H1 (cell line): ENCODE data around the gene KIDINS220. TPM values are rescaled to one million over a fixed set of nuclear protein-coding genes. Genes with fewer than 3 reads are reported as not detected.

Source experiments
- CTCF ChIA-PET: fragments of 300-600 bp; sonication (Branson Sonifier 250); formaldehyde crosslinking; loops from one replicate; lab custom pipeline; 2021; ENCODE audit not compliant: partially characterized antibody; lab: Charles Lee
- POLR2A ChIA-PET: fragments of 300-600 bp; sonication (Branson Sonifier 250); formaldehyde crosslinking; loops from one replicate; lab custom pipeline; 2021; ENCODE audit warnings: inconsistent platforms; ENCODE audit not compliant: partially characterized antibody; lab: Charles Lee
- DNase-seq, 2 experiments: peaks; one replicate each; pipeline versions ENCODE4 v3.0.0 to v3.0.0-alpha.2; 2010 to 2022; ENCODE audit warnings: low spot score in 2 of 2, low read depth in 1 of 2, mixed read lengths in 1 of 2
- FAIRE-seq: peaks from 2 replicates; lab custom pipeline; 2011; peaks lifted over from hg19 to GRCh38; lab: Jason Lieb, UNC
- H2AFZ ChIP-seq: 2 replicates; pipeline ENCODE4 v1.8.1; 2012; ENCODE audit warnings: low read length, inconsistent platforms
- H2AK5ac ChIP-seq: 2 replicates; pipeline ENCODE4 v1.6.1; 2013; ENCODE audit warnings: low read depth, low read length
- H2BK120ac ChIP-seq: replicated peaks from 2 replicates; pipeline ENCODE3; 2013; ENCODE audit warnings: low read depth, low read length, inconsistent platforms
- H2BK12ac ChIP-seq: 2 replicates; pipeline ENCODE4 v1.6.1; 2013; ENCODE audit warnings: low read depth, low read length
- H2BK15ac ChIP-seq: 2 replicates; pipeline ENCODE4 v1.6.1; 2013; ENCODE audit warnings: low read length
- H2BK20ac ChIP-seq: 2 replicates; pipeline ENCODE4 v1.6.1; 2013; ENCODE audit warnings: low read length
- H2BK5ac ChIP-seq: 2 replicates; pipeline ENCODE4 v1.6.1; 2013; ENCODE audit warnings: low read depth, low read length
- H3K14ac ChIP-seq: 2 replicates; pipeline ENCODE4 v1.6.1; 2013; ENCODE audit warnings: inconsistent platforms; ENCODE audit not compliant: insufficient read length
- H3K18ac ChIP-seq: 2 replicates; pipeline ENCODE4 v1.6.1; 2013; ENCODE audit warnings: low read length; ENCODE audit errors: extremely low read depth
- H3K23ac ChIP-seq: 2 replicates; pipeline ENCODE4 v1.6.1; 2013; ENCODE audit warnings: inconsistent platforms; ENCODE audit not compliant: insufficient read length
- H3K23me2 ChIP-seq: 2 replicates; pipeline ENCODE4 v1.6.1; 2013; ENCODE audit warnings: low read depth, low read length
- H3K27ac ChIP-seq: 2 replicates; pipeline ENCODE4 v1.6.1; 2011; ENCODE audit warnings: low read depth, low read length, inconsistent platforms
- H3K27me3 ChIP-seq, 4 experiments: replicated peaks in 1 of 4; 1 replicate in 1 of 4; 2 replicates in 3 of 4; pipeline versions ENCODE4 v1.6.1 to v1.8.1; 2011 to 2013; ENCODE audit warnings: low read length in 3 of 4, mild to moderate bottlenecking in 3 of 4, inconsistent platforms in 2 of 4, mixed read lengths in 2 of 4, moderate library complexity in 1 of 4; ENCODE audit not compliant: control insufficient read depth in 3 of 4, insufficient read depth in 3 of 4; ENCODE audit errors: extremely low read depth in 1 of 4
- H3K36me3 ChIP-seq, 4 experiments: 2 replicates each; pipeline versions ENCODE4 v1.6.1 to v1.8.1; 2011 to 2013; ENCODE audit warnings: mild to moderate bottlenecking in 4 of 4, low read length in 3 of 4, moderate library complexity in 2 of 4, control low read depth in 1 of 4, inconsistent platforms in 1 of 4; ENCODE audit not compliant: insufficient read depth in 4 of 4, control insufficient read depth in 2 of 4
- H3K4ac ChIP-seq: replicated peaks from 2 replicates; pipeline ENCODE3; 2013; ENCODE audit warnings: low read length, low read depth, mixed read lengths, inconsistent platforms; ENCODE audit not compliant: insufficient read length
- H3K4me1 ChIP-seq, 4 experiments: replicated peaks in 1 of 4; 1 replicate in 1 of 4; 2 replicates in 3 of 4; pipeline versions ENCODE4 v1.6.1 to v1.8.1; 2011 to 2013; ENCODE audit warnings: low read length in 3 of 4, inconsistent platforms in 2 of 4, mixed read lengths in 1 of 4; ENCODE audit not compliant: insufficient read depth in 4 of 4, control insufficient read depth in 3 of 4
- H3K4me2 ChIP-seq, 2 experiments: 2 replicates each; pipeline versions ENCODE4 v1.6.1 to v1.8.1; 2011 to 2013; ENCODE audit warnings: low read depth in 2 of 2, low read length in 2 of 2, control low read depth in 1 of 2, inconsistent platforms in 1 of 2, mild to moderate bottlenecking in 1 of 2; ENCODE audit not compliant: insufficient read depth in 1 of 2
- H3K4me3 ChIP-seq, 4 experiments: fragments of 200-600, 300-600 bp in 1 of 4; sonication (generic), shearing (Covaris generic), sonication (Bioruptor Twin) in 1 of 4; 2 replicates each; pipeline versions ENCODE4 v1.5.1 to v1.8.1; 2011 to 2016; ENCODE audit warnings: low read length in 4 of 4, low read depth in 3 of 4, control low read depth in 2 of 4, inconsistent platforms in 2 of 4, mild to moderate bottlenecking in 2 of 4, mixed read lengths in 1 of 4, moderate library complexity in 1 of 4; ENCODE audit not compliant: insufficient read depth in 2 of 4; ENCODE audit errors: extremely low read depth in 1 of 4
- H3K56ac ChIP-seq: replicated peaks from 2 replicates; pipeline ENCODE3; 2013; ENCODE audit warnings: low read depth, mild to moderate bottlenecking, mixed read lengths, low read length, inconsistent platforms; ENCODE audit not compliant: insufficient read length
- H3K79me1 ChIP-seq: 2 replicates; pipeline ENCODE4 v1.6.1; 2013; ENCODE audit warnings: low read depth, low read length, control low read depth
- H3K79me2 ChIP-seq, 2 experiments: 2 replicates each; pipeline versions ENCODE4 v1.6.1 to v1.8.1; 2012 to 2013; ENCODE audit warnings: low read length in 2 of 2, mild to moderate bottlenecking in 2 of 2, inconsistent platforms in 1 of 2; ENCODE audit not compliant: insufficient read depth in 2 of 2, control insufficient read depth in 1 of 2
- H3K9ac ChIP-seq, 4 experiments: replicated peaks in 1 of 4; 1 replicate in 1 of 4; 2 replicates in 3 of 4; pipeline versions ENCODE4 v1.6.1 to v1.8.1; 2011 to 2013; ENCODE audit warnings: low read depth in 3 of 4, low read length in 3 of 4, control low read depth in 2 of 4, mild to moderate bottlenecking in 2 of 4, moderate library complexity in 2 of 4, inconsistent platforms in 1 of 4; ENCODE audit errors: extremely low read depth in 1 of 4
- H3K9me3 ChIP-seq, 2 experiments: 2 replicates each; pipeline versions ENCODE4 v1.6.1 to v1.8.1; 2012 to 2013; ENCODE audit warnings: mild to moderate bottlenecking in 2 of 2, moderate library complexity in 2 of 2, control low read depth in 1 of 2, inconsistent platforms in 1 of 2, low read depth in 1 of 2, low read length in 1 of 2, mixed read lengths in 1 of 2; ENCODE audit not compliant: insufficient read depth in 2 of 2
- H4K20me1 ChIP-seq, 2 experiments: replicated peaks in 1 of 2; 2 replicates each; pipeline versions ENCODE3 to v1.8.1; 2011 to 2013; ENCODE audit warnings: inconsistent platforms in 2 of 2, low read length in 2 of 2, mild to moderate bottlenecking in 1 of 2; ENCODE audit not compliant: insufficient read depth in 2 of 2, control insufficient read depth in 1 of 2
- H4K5ac ChIP-seq: 2 replicates; pipeline ENCODE4 v1.6.1; 2013; ENCODE audit warnings: low read length, low read depth, mixed read lengths, inconsistent platforms; ENCODE audit not compliant: insufficient read length
- H4K8ac ChIP-seq: 2 replicates; pipeline ENCODE4 v1.8.0; 2013; ENCODE audit warnings: mild to moderate bottlenecking, moderate library complexity, low read length, inconsistent platforms; ENCODE audit not compliant: insufficient read depth; ENCODE audit errors: extremely low read depth
- H4K91ac ChIP-seq: replicated peaks from 2 replicates; pipeline ENCODE3; 2013; ENCODE audit warnings: low read length, mixed read lengths, inconsistent platforms; ENCODE audit not compliant: insufficient read length
- CBX8 ChIP-seq: fragments of 300-800, 300-1000 bp; sonication (generic); IDR thresholded peaks from 2 replicates; pipeline ENCODE4 v1.7.1; 2016; ENCODE audit warnings: low read depth, low read length, borderline replicate concordance
- CHD2 ChIP-seq: IDR thresholded peaks from 2 replicates; pipeline ENCODE4 v1.6.1; 2012; ENCODE audit warnings: low read length, improper control_type of control experiment
- JUN ChIP-seq: IDR thresholded peaks from 2 replicates; pipeline ENCODE4 v1.6.1; 2011; ENCODE audit warnings: low read depth, mild to moderate bottlenecking, improper control_type of control experiment, low read length
- POLR2AphosphoS5 ChIP-seq: IDR thresholded peaks from 2 replicates; pipeline ENCODE4 v1.6.1; 2011; ENCODE audit warnings: low read depth, low read length
- SIN3A ChIP-seq, 2 experiments: IDR thresholded peaks in 1 of 2; conservative IDR thresholded peaks in 1 of 2; 2 replicates each; pipeline ENCODE4 v1.6.1; 2011 to 2012; ENCODE audit warnings: low read length in 2 of 2, improper control_type of control experiment in 1 of 2, low read depth in 1 of 2, mild to moderate bottlenecking in 1 of 2
- TAF7 ChIP-seq: optimal IDR thresholded peaks from 2 replicates; pipeline ENCODE3; 2011; ENCODE audit warnings: low read depth, mild to moderate bottlenecking, inconsistent platforms, low read length, moderate library complexity, borderline replicate concordance
- WGBS, 2 experiments: shearing (Covaris generic) in 1 of 2; methylation state at CpG; one replicate each; pipeline versions ENCODE4 v1.1.6 to v1.1.7; 2013 to 2015; ENCODE audit warnings: low lambda C conversion rate in 2 of 2, mixed read lengths in 2 of 2, inconsistent platforms in 1 of 2, low coverage in 1 of 2, missing lambda C conversion rate in 1 of 2; ENCODE audit not compliant: insufficient replicate concordance in 2 of 2, insufficient coverage in 1 of 2, insufficient read length in 1 of 2; ENCODE audit errors: extremely low coverage in 1 of 2, missing lambda C conversion rate in 1 of 2; 5-methylcytosine and 5-hydroxymethylcytosine counted together
- polyA plus RNA-seq, 7 experiments: library from polyadenylated mRNA; depleted of rRNA in 3 of 7; stranded (reverse) in 5 of 7; unstranded in 2 of 7; fragments of >200 nt in 5 of 7; fragments of 200-250 nt in 2 of 7; gene quantifications; 1 replicate in 5 of 7; 2 replicates in 1 of 7; 4 replicates in 1 of 7; pipeline versions ENCODE4 v1.2.1 to v1.2.3, GENCODE V29; 2011 to 2013; ENCODE audit warnings: missing spikeins in 2 of 7, mixed read lengths in 2 of 7
- total RNA-seq: library from RNA; stranded (reverse); fragmentation: NEBNext Ultra II Directional; extraction: Animal tissue kit (Norgen Biotek cat#: 25700); gene quantifications from 2 replicates; pipeline ENCODE4 v1.2.1, GENCODE V29; 2021
- TF ChIP-seq, protein P1 (sequence below): IDR thresholded peaks from 2 replicates; pipeline ENCODE4 v1.6.1; 2011; ENCODE audit warnings: low read depth, mild to moderate bottlenecking, low read length; ENCODE audit not compliant: insufficient read depth

KIDINS220 gene
- total and polyA plus RNA-seq, 2 of the 8 experiments (the other 6 are each of a cell fraction or from before 2014, with no cell fraction given): 21.2 to 27.1 TPM

DNA sequence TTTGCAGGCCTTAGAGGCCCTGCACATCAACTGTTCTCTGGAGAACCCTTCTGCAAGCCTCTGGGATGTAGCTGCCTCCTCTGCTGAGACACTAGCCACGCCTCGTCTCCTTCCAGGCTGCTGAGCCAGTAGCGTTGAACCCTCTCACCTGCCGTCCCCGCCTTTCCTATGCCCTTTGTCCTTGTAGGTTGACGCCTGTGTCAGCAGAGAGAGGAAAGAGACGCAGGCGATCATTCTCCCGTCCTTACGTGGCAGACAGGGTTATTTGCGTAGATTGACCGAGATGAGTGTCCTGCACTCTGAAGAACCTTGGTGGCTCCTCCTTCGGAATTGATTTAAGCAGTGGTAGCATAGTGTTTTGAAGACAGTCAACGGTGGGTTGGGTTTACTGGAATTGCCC is 127.8 kb downstream of the KIDINS220 start:
- Histone ChIP-seq H4K20me1 (no peaks in the 10 kb centered on the region), H4K5ac (no peak overlapping the region), H3K4ac (no peak overlapping the region), H3K14ac (no peak overlapping the region), H4K91ac (no peak overlapping the region), H3K27ac (no peak overlapping the region), H2BK15ac (no peak overlapping the region), H3K9ac (no peak overlapping the region), H3K23ac (no peak overlapping the region), H3K18ac (no peak overlapping the region), H2BK5ac (no peak overlapping the region), H3K79me2 (no peaks in the 10 kb centered on the region), H3K4me1 (no peaks in the 10 kb centered on the region), H3K27me3 (no peaks in the 10 kb centered on the region), H3K79me1 (no peaks in the 10 kb centered on the region), H3K36me3 (no peaks in the 10 kb centered on the region), H4K8ac (no peak overlapping the region), H3K4me3 (no peak overlapping the region), H3K4me2 (no peak overlapping the region), H3K9me3 (no peaks in the 10 kb centered on the region), H3K23me2 (no peaks in the 10 kb centered on the region; the same call in 1 of the 2 replicates), H2BK20ac (no peak overlapping the region), H2BK12ac (no peak overlapping the region), H3K56ac (no peak overlapping the region), H2AFZ (no peak overlapping the region), H2BK120ac (no peak overlapping the region), H2AK5ac (no peak overlapping the region)
- POLR2A ChIA-PET: no interaction called here
- DNase-seq (no peak), FAIRE-seq (no peak)
- 88% methylated on average over 14 of the region's 14 CpGs; no CpG with 5 or more reads in 1 of the 2 experiments for WGBS, 2 experiments
- CTCF ChIA-PET: interaction anchor here (1.7 kb wide), 1 partner anchor 16 kb away, joined by 6 read pairs; no protein-coding TSS in a partner anchor
- TF ChIP-seq TAF7 (no peak), CHD2 (no peak), CBX8 (no peak), JUN (no peak), POLR2AphosphoS5 (no peak), SIN3A (conservative IDR thresholded peaks at IDR 0.05 in 1 of 2, IDR thresholded peaks at IDR 0.05 in 1 of 2; ENCODE audit: low read depth in 1 of 2, low read length in 2 of 2) (no peak)
- TF ChIP-seq, protein P1, sequence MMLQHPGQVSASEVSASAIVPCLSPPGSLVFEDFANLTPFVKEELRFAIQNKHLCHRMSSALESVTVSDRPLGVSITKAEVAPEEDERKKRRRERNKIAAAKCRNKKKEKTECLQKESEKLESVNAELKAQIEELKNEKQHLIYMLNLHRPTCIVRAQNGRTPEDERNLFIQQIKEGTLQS: no peak
